Measurements from ENCODE around the gene OR1L8.

DNA sequence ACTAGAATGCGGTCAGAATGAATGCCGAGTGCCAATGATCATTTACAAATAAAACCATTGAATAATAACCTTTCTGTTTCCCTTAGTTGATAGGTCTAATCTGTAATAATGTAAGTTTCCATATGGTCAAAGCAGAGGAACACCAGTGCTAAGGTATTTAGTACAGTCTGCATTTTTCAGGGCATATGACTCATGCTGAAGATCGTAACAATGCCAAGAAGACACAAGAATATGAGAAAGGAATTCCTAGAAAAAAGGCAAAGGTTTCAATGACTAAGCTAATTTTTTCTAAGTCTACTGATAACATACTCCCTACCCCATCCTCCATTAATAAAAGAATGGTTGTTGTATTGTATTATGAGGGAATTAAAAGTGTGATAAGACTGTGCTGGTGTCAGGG is 2.8 kb downstream of the OR1L8 start:
- TF ChIP-seq, protein P1, sequence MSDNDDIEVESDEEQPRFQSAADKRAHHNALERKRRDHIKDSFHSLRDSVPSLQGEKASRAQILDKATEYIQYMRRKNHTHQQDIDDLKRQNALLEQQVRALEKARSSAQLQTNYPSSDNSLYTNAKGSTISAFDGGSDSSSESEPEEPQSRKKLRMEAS (IDR thresholded peaks at IDR 0.05), result no peak
- TF ChIP-seq HNF4G (IDR thresholded peaks at IDR 0.05) (no peak), CTCF (IDR thresholded peaks at IDR 0.05; ENCODE audit: low read depth, low read length, missing input control) (no peak), ZBTB33 (IDR thresholded peaks at IDR 0.05) (no peak), REST (IDR thresholded peaks at IDR 0.05) (no peak), RAD21 (IDR thresholded peaks at IDR 0.05) (no peak), TAF1 (conservative IDR thresholded peaks at IDR 0.05) (no peak)

Measured in liver (tissue), 3 donors.